Middle frontal gyrus (tissue), 1 donor: Measurements from ENCODE around the gene SEMA6A.

Experiments
- DNase-seq: peaks from one replicate; pipeline ENCODE4 v3.0.0-alpha.2; 2015; ENCODE audit warnings: low spot score; ENCODE audit errors: extremely low spot score

SEMA6A gene

GRCh38 chr5:116495786-116496357 is 78.8 kb downstream of the SEMA6A start:
- no peak for DNase-seq

- DNase-seq, result no peak
These were observed 79.7 kb downstream of the SEMA6A start for GRCh38 chr5:116494784-116495450.

- DNase-seq, result no peak
These were observed 81.8 kb downstream of the SEMA6A start for GRCh38 chr5:116492776-116493175.

- DNase-seq, result no peak
These were observed 82.5 kb downstream of the SEMA6A start for GRCh38 chr5:116492016-116492623.

- no peak for DNase-seq
These were observed 86.1 kb downstream of the SEMA6A start for GRCh38 chr5:116488356-116489041.

GRCh38 chr5:116487045-116487444 is 87.6 kb downstream of the SEMA6A start:
- no peak for DNase-seq

- no peak for DNase-seq
These were observed 88.0 kb downstream of the SEMA6A start for GRCh38 chr5:116486588-116486987.

- no peak for DNase-seq
These were observed 90.0 kb downstream of the SEMA6A start for GRCh38 chr5:116484645-116485044.

DNA sequence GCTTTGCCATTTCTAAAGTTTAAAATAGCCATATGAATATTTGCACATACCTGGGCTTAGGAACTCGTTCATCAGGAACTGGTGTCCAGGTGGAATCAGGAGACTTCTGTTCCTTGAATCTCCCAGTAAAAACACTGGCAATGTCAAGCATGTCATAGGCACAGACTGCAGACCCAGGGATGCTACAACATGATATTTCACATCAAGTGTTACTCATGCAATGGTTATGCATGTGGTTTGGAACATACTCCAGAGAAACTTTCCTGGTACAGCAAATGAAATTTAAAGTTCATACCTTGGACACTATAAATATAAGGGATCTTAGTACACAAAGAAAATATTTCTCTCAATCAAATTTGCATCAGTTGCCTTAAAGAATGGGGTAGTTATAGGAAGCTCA is 92.2 kb downstream of the SEMA6A start:
- no peak for DNase-seq

DNA sequence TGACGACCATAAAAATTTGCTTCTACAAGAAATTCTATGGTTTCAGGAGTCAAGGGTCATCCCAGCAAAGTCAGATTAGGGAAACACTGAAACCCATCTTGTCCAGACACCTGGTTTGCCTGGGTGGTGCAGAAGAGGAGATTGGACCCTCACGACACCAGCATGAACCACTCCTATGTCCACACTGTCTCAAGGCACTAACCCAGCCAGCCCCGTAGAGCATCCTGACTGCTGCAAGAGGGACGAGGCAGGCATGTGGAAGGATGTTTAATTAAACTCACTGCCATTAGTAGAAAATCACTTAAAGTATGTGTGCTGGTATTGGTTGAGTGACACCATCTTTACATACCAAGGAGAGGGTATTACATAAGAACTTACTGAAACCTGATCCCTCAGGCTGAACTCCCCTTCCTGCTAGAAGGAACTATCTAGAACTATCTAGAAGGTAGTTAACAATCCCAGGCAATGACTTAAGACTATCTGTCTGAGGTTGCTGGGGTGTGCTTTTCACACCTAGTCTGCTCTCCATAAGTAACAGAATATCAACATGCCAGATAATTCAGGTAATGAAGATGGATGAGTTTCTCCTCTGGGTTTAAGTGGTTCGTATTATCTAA is 93.6 kb downstream of the SEMA6A start:
- no peak for DNase-seq

GRCh38 chr5:116479776-116480675 is 94.6 kb downstream of the SEMA6A start:
- peak; percentile 43 for DNase-seq

- DNase-seq, result no peak
These were observed 96.1 kb downstream of the SEMA6A start for GRCh38 chr5:116478491-116478890.

DNA sequence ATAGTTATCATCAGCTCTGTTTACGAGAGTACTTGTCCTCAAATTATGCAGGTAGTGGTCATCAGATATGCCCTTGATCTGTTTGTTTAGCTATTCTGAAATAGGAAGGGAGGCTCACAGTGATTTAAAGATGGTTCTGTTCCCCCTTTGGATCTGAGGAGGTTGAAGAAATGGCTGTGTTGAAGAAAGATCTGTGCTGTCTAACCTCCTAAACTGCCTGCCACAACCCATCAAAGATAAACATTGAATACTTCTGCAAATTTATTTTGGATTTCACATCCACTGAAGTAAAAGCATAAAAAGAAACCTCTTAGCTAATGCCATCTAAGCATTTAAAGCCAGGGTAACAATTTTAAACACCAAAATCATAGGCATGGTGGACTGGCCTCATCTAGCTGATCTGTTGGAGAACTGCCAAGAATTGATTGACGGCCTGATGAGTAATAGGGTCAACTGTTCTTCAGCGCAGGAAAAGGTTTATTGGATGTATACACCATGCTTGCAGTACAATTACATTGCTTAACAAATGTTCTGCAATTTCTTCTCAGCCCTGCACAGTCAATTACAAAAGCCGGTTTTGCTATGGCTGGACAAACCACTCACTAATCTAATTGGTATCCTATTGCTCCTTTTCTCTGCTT is 97.6 kb downstream of the SEMA6A start:
- DNase-seq, result no peak

DNA sequence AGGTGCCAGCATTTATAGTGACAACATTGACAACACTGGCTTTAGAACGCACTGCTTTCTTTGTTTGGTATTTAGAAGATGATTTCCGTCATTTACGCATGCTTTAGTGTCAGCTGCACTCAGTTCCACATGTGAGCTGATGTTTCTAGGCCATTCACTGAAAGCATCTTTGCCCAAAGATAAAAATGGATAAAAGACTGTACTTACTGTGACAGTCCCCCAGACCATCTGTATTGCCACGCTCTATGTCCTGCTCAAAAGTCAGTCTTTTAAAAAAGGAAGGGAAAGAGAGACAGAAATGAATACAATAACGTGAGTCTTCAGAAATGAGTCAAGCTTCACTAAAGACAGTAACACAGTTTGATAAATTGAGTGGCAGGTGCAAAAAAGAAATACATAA is 99.3 kb downstream of the SEMA6A start:
- DNase-seq, result no peak

- DNase-seq, result no peak
These were observed 100.9 kb downstream of the SEMA6A start for GRCh38 chr5:116473706-116474105.

GRCh38 chr5:116472274-116472673 is 102.3 kb downstream of the SEMA6A start:
- no peak for DNase-seq

- DNase-seq, result no peak
These were observed 105.0 kb downstream of the SEMA6A start for GRCh38 chr5:116469631-116470030.

GRCh38 chr5:116468583-116468982 is 106.0 kb downstream of the SEMA6A start:
- no peak for DNase-seq

DNA sequence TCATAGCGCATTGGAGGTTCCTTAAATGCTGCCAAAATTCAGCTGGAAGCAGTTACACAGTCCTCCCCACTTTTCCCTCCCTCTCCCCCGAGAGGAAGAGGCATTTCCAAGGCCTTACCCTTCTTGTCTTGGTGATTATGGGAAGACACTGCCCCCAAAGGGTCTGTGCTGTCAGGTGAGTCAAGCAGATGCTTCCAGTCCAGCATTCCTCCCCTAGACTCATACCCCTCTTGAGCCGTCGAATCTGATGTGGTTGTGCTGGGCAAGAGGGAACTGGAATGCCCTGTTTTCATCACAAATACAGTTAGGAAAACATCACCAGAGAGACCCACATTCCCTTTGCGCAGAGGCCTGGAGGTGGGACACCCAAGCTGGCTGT is 107.2 kb downstream of the SEMA6A start:
- no peak for DNase-seq

DNA sequence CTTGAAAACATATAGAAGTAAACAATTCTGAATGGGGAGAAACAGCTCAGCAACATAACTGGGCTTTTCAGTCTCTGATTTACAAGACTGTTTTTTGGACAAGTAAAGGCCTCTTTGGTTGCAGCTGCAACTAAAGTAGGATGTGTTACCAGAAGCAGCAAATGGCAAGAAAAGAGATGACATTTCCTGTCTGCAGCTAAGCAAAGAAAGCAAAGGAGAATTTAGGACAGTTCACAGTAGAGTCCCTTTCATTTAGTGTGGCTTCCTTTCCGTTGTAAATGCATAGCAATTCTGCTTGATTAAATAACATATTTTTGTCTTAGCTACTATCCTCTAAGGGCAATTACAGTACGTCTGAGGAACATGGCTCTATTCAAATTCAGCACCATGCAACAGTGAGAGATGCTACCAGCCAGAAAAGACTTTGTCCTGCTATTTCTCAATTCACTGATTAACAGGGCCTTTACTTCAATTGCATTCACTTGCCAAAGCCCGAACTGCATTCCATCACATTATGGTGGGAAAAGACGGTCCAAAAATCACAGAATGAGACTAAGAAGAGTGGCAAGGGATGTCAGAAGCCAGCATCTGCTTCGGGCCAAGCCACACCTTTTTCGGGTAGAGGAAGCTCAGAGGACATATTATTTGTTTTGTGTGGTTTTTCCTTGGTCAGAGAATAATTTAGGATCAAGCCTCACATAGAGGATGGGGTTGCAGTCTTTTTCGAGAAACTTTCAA is 107.7 kb downstream of the SEMA6A start:
- DNase-seq, result no peak
